ENCODE results near the gene NFE2L3.

DNA sequence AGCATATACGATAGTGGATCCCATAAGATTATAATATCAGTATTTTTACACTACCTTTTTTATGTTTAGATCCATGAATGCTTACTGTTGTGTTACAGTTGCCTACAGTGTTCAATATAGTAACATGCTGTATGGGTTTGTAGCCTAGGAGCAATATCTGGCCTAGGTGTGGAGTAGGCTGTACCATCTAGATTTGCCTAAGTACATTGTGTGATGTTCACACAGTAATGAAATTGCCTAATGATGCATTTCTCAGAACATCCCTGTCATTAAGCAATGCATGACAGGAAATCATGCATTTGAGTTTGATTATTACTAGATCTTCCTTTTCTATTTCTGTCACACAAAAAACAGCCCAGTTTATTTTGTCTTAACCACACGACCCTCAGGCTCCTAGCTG is 64.1 kb downstream of the NFE2L3 start:
- TF ChIP-seq, protein P1, sequence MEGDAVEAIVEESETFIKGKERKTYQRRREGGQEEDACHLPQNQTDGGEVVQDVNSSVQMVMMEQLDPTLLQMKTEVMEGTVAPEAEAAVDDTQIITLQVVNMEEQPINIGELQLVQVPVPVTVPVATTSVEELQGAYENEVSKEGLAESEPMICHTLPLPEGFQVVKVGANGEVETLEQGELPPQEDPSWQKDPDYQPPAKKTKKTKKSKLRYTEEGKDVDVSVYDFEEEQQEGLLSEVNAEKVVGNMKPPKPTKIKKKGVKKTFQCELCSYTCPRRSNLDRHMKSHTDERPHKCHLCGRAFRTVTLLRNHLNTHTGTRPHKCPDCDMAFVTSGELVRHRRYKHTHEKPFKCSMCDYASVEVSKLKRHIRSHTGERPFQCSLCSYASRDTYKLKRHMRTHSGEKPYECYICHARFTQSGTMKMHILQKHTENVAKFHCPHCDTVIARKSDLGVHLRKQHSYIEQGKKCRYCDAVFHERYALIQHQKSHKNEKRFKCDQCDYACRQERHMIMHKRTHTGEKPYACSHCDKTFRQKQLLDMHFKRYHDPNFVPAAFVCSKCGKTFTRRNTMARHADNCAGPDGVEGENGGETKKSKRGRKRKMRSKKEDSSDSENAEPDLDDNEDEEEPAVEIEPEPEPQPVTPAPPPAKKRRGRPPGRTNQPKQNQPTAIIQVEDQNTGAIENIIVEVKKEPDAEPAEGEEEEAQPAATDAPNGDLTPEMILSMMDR (conservative IDR thresholded peaks at IDR 0.05; ENCODE audit: low read length) = no peak
- TF ChIP-seq EZH2phosphoT487 (IDR thresholded peaks at IDR 0.05; ENCODE audit: borderline replicate concordance) = no peak
